Iris pigment epithelial cell (primary cell): ENCODE data around the gene SEC14L2.
"Not testable (repeated sequence)": the region's sequence is repeated elsewhere in the genome, so short reads cannot be mapped to it uniquely, and the experiment has no call there.

Source experiments
- DNase-seq: peaks from one replicate; pipeline ENCODE4 v3.0.0-alpha.2; 2011; ENCODE audit warnings: low read depth

The SEC14L2 gene

GRCh38 chr22:30426388-30427353 lies 29.9 kb downstream of the SEC14L2 start:
- peak; percentile 71 for DNase-seq

GRCh38 chr22:30427871-30428270 lies 31.1 kb downstream of the SEC14L2 start:
- DNase-seq: peak; percentile 11

- no peak for DNase-seq
These were observed 33.1 kb downstream of the SEC14L2 start for GRCh38 chr22:30429887-30430286.

GRCh38 chr22:30430933-30431332 lies 34.1 kb downstream of the SEC14L2 start:
- no peak for DNase-seq

GRCh38 chr22:30432096-30432495 lies 35.3 kb downstream of the SEC14L2 start:
- no peak for DNase-seq

GRCh38 chr22:30432520-30432919 lies 35.7 kb downstream of the SEC14L2 start:
- no peak for DNase-seq

DNA sequence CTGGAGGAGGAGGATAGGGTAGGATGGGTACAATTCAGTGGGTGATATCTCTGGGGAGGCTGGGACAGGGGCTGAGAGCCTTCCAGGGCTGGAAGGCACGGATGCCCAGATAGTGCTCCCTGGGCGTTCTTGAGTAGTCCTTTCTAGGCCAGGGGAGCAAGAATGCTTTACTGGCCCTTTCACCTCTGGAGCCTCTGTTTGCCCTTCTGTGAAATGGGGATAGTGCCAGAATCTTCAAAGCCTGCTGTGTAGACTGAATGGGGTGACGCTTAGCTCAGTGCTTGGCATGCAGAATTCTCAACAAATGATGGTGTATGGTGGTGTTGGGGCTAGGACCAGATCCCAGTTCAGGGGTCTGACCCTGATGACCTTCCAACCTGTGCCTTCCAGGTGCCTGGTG lies 36.4 kb downstream of the SEC14L2 start:
- no peak for DNase-seq

- DNase-seq: no peak
These were observed 37.0 kb downstream of the SEC14L2 start for GRCh38 chr22:30433773-30434172.

DNA sequence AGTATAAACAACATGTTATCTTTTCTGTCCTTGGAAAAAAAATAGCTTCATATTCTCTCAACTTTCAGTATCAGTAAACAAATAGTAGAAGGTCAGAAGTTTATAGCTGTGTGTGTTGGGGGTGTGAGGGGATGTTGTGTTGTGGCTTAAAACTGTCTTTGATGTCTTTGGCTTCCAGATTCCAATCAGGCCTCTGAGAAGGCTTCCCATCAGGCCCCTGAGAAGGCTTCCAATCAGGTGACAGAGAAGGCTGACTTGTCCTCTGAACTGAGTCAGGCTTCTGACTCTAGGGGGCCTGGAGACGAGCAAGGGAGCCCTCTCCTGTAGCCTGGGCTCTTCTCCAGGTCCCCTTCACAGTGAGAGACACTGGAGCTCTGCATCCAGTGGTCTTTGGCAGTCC lies 38.0 kb downstream of the SEC14L2 start:
- no peak for DNase-seq

DNA sequence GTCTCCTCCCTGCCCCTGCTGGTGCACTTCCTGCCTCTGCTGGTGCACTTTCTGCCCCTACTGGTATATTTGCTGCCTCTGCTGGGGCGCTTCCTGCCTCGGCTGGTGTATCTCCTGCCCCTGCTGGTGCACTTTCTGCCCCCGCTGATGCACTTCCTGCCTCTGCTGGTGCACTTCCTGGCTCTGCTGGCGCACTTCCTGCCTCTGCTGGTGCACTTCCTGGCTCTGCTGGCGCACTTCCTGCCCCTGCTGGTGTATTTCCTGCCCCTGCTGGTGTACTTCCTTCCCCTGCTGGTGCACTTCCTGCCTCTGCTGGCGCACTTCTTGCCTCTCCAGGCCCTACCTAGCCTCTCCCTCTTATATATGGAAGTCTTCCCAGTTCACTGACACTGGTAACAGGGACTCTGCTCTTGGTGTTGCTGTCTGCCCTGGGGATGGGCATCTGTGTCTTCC lies 38.9 kb downstream of the SEC14L2 start:
- no peak for DNase-seq

GRCh38 chr22:30436196-30436595 lies 39.4 kb downstream of the SEC14L2 start:
- no peak for DNase-seq

DNA sequence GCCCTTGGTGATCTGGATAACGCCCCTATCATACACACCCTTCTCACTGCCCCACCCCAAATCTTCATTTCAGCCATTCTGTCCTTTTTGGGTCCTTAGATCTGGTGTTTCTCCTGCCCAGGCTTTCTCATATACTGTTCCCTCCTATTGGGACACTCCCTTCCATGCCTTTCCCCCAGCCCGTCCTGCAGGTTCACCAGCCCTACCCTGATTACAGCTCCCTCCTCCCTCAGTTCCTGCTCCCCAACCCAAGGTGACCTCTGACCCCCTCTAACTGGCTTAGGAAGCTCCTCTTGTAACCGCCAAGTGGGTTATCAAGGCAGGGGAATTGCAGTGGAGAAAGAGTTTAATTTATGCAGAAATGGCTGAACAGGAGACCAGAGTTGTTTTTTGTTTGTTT lies 41.7 kb downstream of the SEC14L2 start:
- DNase-seq: no peak

DNA sequence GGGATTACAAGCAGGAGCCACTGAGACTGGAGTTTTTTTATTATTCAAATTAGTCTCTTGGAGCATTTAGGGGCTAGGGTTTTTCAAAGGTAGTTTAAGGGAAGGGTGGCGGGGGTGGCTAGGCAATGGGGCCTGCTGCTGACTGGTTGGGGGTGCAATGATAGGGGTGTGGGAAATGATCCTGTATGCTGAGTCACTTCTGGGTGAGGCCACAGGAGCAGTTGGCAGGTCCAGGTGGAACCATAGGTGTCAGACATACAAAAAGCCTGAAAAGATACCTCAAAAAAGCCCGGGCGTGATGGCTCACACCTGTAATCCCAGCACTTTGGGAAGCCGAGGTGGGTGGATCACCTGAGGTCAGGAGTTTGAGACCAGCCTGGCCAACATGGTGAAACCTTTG lies 42.4 kb downstream of the SEC14L2 start:
- DNase-seq: no peak

- no peak for DNase-seq
These were observed 43.0 kb downstream of the SEC14L2 start for GRCh38 chr22:30439836-30440235.

GRCh38 chr22:30441088-30441487 lies 44.3 kb downstream of the SEC14L2 start:
- DNase-seq: no peak

GRCh38 chr22:30444632-30445437 lies 48.0 kb downstream of the SEC14L2 start:
- DNase-seq: peak; percentile 58

GRCh38 chr22:30445438-30446145 lies 48.8 kb downstream of the SEC14L2 start:
- DNase-seq: peak; percentile 63

DNA sequence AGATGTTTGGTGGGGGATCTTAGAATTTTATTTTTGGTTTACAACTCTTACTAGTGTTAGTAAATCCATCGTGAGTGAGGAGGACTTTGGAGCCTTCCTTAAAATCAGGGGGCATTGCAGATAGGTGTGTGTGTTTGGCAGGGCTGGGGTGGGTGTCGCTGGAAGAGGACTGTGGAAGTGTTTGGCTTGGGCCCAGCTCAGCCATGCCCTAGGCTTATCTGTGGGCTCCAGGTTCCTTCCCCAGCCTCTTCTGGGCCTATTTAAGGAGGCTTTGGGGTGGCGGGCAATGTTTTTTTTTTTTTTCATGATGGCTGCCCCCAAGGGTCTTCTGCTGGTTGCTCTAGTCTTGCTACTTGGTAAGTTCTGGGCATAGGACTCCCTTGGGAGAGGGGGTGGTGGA lies 50.8 kb downstream of the SEC14L2 start:
- DNase-seq: no peak

DNA sequence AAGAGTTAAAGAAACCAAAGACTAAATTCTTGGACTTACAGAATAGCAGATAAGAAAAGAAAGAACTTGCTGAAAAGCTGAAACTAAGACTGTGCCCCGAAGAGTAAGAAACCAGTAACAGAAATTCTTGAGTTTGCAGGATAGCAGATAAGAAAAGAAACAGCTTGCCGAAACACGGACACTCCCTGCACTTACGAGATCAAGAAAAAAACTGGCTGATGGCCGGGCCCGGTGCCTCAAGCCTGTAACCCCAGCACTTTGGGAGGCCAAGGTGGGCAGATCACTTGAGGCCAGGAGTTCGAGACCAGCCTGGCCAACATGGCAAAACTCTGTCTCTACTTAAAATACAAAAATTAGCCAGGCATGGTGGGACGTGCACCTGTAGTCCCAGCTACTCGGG lies 54.7 kb downstream of the SEC14L2 start:
- not testable (repeated sequence) for DNase-seq

- no peak for DNase-seq
These were observed 56.0 kb downstream of the SEC14L2 start for GRCh38 chr22:30452861-30453260.

DNA sequence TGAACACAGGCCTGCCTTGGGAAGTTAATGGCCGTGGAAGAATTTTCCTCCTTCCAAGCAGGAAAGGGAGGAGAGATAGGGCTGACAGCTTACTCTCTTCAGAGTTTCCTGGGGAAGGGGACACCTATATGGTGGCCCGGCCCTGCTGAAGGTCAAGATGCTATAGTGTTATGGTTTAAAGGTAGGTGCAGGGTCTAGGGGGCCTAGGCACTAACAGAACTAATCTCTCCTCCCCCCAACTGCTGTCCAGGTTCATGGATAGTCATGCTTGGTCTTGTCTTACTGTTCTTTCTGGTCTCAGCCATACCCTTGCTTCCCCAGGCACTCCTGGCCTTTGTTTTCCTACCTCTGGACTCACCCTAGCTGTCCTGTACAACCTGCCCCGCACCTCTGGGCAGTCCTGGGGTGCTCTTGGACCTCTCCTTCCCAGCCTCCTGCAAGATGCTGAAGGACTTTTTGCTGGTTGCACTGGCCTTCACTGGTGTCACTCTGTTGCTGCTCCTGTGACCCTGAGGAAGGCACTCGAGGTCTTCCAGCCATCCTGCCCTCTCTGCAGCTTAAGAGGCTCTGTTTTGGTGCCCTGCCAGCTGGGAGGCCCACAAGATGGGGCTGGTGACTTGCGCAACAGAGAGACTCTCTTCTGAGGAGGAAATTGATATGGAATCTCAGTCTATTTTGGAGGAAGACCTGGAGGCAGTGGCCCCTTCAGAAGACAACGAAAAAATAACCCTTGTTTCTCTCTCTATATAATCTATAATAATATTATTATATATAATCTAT lies 57.1 kb downstream of the SEC14L2 start:
- no peak for DNase-seq
